Activated naive CD4-positive, alpha-beta T cell treated with anti-CD3 and anti-CD28 coated beads, Interleukin-2, amount 50 U/mL, for 16 hours (primary cell): Measurements from ENCODE around the gene DAB2IP.
"Not testable (repeated sequence)": the region's sequence is repeated elsewhere in the genome, so short reads cannot be mapped to it uniquely, and the experiment has no call there.

Experiments
- DNase-seq: peaks from one replicate; pipeline ENCODE4 v3.0.0-alpha.2; 2020

The DAB2IP gene

GRCh38 chr9:121731919-121732318, 80.5 kb downstream of the DAB2IP start:
- DNase-seq, result no peak

GRCh38 chr9:121732389-121732788, 81.0 kb downstream of the DAB2IP start:
- DNase-seq, result no peak

GRCh38 chr9:121732886-121733285, 81.5 kb downstream of the DAB2IP start:
- no peak for DNase-seq

GRCh38 chr9:121734465-121734864, 83.0 kb downstream of the DAB2IP start:
- no peak for DNase-seq

GRCh38 chr9:121735065-121735792, 83.8 kb downstream of the DAB2IP start:
- DNase-seq, result no peak

GRCh38 chr9:121735793-121736770, 84.6 kb downstream of the DAB2IP start:
- DNase-seq, result no peak

GRCh38 chr9:121736934-121737462, 85.6 kb downstream of the DAB2IP start:
- DNase-seq, result no peak

- DNase-seq, result no peak
Observed at GRCh38 chr9:121737481-121737931, 86.1 kb downstream of the DAB2IP start.

- no peak for DNase-seq
Observed at GRCh38 chr9:121738411-121738810, 87.0 kb downstream of the DAB2IP start.

GRCh38 chr9:121738968-121739367, 87.5 kb downstream of the DAB2IP start:
- no peak for DNase-seq

- no peak for DNase-seq
Observed at GRCh38 chr9:121739971-121740370, 88.5 kb downstream of the DAB2IP start.

- DNase-seq, result no peak
Observed at GRCh38 chr9:121741228-121741918, 89.9 kb downstream of the DAB2IP start.

GRCh38 chr9:121741919-121742283, 90.5 kb downstream of the DAB2IP start:
- DNase-seq, result not testable (repeated sequence)

- DNase-seq, result no peak
Observed at GRCh38 chr9:121742923-121743322, 91.5 kb downstream of the DAB2IP start.

- DNase-seq, result no peak
Observed at GRCh38 chr9:121743441-121744001, 92.1 kb downstream of the DAB2IP start.

GRCh38 chr9:121744002-121744686, 92.7 kb downstream of the DAB2IP start:
- no peak for DNase-seq

- DNase-seq, result no peak
Observed at GRCh38 chr9:121744687-121745395, 93.4 kb downstream of the DAB2IP start.

GRCh38 chr9:121745396-121745695, 93.9 kb downstream of the DAB2IP start:
- DNase-seq, result no peak

- DNase-seq, result no peak
Observed at GRCh38 chr9:121746411-121746810, 95.0 kb downstream of the DAB2IP start.

- DNase-seq, result no peak
Observed at GRCh38 chr9:121746866-121747265, 95.4 kb downstream of the DAB2IP start.

GRCh38 chr9:121748074-121748473, 96.6 kb downstream of the DAB2IP start:
- DNase-seq, result no peak
